ENCODE measurements around the gene SPARC.

Gene SPARC

DNA sequence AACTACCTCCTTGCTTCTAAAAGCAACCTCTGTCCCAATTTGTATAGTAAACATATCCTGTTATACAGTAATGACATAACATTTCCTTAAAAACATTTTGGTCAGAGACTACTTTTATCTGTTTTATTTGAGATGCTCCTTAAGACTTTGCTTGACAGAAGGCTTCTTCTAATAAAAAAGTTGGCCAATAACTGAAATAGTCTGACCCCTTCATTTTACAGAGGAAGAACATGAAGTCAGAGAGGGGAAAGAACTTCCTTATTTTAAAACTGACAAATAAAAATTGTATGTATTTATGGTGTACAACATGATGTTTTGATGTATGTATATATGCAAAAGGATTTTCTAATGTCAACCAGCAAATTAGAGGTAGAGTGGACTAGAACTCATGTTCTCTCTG lies 35.8 kb upstream of the SPARC start:
- no peak overlapping the region for H3K4me3 ChIP-seq (ENCODE audit: low read depth, low read length)
- in situ Hi-C loops (cut with HindIII; ENCODE audit: low sequenced_read_pairs), result no loop called here
- DNase-seq (ENCODE audit: low read depth, low spot score), result no peak
- TF ChIP-seq, protein P1, sequence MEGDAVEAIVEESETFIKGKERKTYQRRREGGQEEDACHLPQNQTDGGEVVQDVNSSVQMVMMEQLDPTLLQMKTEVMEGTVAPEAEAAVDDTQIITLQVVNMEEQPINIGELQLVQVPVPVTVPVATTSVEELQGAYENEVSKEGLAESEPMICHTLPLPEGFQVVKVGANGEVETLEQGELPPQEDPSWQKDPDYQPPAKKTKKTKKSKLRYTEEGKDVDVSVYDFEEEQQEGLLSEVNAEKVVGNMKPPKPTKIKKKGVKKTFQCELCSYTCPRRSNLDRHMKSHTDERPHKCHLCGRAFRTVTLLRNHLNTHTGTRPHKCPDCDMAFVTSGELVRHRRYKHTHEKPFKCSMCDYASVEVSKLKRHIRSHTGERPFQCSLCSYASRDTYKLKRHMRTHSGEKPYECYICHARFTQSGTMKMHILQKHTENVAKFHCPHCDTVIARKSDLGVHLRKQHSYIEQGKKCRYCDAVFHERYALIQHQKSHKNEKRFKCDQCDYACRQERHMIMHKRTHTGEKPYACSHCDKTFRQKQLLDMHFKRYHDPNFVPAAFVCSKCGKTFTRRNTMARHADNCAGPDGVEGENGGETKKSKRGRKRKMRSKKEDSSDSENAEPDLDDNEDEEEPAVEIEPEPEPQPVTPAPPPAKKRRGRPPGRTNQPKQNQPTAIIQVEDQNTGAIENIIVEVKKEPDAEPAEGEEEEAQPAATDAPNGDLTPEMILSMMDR (IDR thresholded peaks at IDR 0.05; ENCODE audit: low read depth, low read length), result no peak

DNA sequence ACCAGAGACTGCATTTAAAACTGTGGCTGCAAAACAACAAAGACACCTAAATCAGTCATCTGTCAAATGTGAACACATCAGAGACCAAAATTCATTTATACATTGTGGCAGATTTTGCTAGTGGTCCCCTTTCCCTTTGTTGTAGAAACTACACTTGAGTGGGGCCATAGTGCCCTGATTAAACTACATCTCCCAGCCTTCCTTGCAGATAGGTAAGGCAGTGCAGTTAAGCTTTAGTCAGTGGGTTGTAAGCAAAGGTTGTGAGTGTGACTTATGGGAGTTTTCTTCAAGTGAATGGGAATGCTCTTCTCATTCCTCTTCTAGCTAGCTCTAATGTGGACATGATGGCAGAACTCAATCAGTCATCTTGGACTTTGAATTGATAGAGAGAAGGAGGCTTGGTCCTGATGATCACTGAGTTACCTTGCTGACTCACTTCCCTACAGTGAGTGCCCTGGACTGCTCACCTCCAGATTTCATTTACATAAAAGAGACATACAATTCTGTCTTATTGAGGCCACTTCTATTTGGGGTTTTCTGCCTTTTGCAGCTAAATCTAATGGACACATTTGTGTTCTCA lies 35.2 kb upstream of the SPARC start:
- in situ Hi-C loops (cut with HindIII; ENCODE audit: low sequenced_read_pairs), result no loop called here
- DNase-seq (ENCODE audit: low read depth, low spot score), result no peak
- TF ChIP-seq, protein P1 (IDR thresholded peaks at IDR 0.05; ENCODE audit: low read depth, low read length), result no peak
- no peak overlapping the region for H3K4me3 ChIP-seq (ENCODE audit: low read depth, low read length)

DNA sequence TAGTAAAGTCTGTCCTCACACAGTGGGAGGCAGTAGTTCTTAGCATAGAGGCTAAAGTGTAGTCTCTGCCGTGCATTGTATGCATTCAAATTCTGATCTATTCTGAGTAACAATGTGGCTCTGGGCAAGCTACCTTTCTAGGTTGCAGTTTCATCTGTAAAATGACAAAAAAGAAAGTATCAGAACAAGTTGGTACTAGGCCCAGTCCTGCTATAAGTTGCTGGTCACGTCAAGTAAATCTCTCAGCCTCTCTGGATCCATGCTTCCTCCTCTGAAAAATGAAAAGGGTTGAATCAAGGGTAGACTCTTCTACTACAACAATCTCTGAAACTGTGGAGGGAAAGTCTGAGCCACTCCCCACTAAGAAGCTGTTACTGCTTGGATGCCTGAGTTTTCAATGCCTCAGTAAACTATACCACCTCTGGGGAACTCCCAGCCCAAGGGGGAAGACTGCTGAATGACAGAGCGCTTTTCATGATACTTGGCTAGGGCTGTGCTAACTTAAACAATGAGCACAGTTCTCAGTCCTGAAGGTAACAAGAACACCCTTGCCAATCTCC lies 34.5 kb upstream of the SPARC start:
- no peak for DNase-seq (ENCODE audit: low read depth, low spot score)

DNA sequence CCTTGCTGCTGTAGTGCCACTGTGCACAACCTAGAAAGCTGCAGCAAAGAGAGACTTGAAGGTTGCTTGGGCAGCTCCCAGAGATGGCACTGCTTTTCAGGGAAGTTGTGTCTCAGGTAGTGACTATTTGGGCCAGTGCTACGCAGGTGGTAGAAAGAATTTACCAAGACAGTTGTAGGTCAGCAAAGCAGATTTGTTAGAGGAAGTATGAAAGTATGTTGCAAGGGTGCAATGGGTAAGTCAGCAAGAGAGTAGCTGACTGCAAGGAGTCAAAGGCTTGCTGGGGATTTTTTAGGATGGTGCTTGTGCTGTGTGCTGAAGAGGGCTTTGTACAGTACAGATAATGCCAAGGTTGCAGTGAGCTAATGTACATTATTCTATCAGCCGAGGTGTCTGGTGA lies 33.5 kb upstream of the SPARC start:
- TF ChIP-seq, protein P1 (IDR thresholded peaks at IDR 0.05; ENCODE audit: low read depth, low read length), result no peak
- DNase-seq (ENCODE audit: low read depth, low spot score), result no peak
- in situ Hi-C loops (cut with HindIII; ENCODE audit: low sequenced_read_pairs), result no loop called here
- no peak overlapping the region for H3K4me3 ChIP-seq (ENCODE audit: low read depth, low read length)

More for the DNA sequence above, 34.5 kb upstream of the SPARC start:
- in situ Hi-C loops (cut with HindIII; ENCODE audit: low sequenced_read_pairs), result no loop called here
- H3K4me3 ChIP-seq (ENCODE audit: low read depth, low read length), result no peak overlapping the region
- TF ChIP-seq, protein P1 (IDR thresholded peaks at IDR 0.05; ENCODE audit: low read depth, low read length), result no peak

DNA sequence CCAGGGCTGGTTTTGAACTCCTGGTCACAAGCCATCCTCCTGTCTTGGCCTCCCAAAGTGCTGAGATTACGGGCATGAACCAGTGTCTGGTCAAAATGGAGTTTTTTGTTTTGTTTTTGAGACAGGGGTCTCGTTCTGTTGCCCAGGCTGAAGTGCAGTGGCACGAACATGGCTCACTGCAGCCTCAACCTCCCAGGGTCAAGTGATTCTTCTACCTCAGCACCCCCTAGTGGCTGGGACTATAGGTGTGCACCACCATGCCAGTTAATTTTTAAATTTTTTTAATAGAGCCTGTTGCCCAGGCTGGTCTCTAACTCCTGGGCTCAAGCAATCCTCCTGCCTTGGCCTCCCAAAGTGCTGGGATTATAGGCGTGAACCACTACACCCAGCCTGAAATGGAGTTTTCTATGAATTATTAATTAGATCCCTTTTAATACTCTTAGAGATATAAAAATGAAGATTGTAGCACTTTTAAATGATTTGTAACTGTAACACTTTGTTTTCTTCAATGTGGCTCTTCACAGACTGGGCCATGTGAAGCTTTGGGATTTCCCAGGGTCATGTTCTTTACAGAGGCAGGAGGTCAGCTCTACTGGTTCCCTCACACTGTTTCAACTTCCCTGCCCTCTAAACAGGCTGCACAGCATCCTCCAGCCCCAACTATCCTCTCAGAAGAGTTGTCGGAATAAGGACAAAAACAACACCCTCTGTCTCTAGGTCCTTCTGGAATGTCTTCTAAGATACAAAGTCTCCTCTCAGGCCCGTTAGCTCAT lies 32.7 kb upstream of the SPARC start:
- H3K4me3 ChIP-seq (ENCODE audit: low read depth, low read length), result no peak overlapping the region
- TF ChIP-seq, protein P1 (IDR thresholded peaks at IDR 0.05; ENCODE audit: low read depth, low read length), result peak; percentile 53
- in situ Hi-C loops (cut with HindIII; ENCODE audit: low sequenced_read_pairs), result no loop called here
- no peak for DNase-seq (ENCODE audit: low read depth, low spot score)

DNA sequence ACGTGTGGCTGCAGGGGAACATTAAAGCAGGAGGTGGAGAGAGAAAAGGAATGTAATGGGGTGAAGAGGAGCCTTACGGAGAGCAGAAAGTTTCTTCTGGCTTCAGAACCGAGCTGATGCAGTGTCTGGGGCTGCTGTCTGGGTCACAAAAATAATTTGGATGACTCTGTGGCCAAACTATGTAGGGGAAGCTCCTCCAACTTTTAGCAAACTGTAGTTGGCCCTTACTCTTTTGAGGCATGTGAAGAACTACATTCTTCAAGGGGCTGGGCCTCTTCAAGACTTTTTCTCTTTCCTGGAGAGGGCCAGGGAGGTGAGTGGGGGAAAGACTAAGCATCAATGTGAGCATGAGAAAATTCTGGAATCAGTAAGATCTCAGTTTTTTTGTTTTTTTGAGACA lies 31.9 kb upstream of the SPARC start:
- TF ChIP-seq, protein P1 (IDR thresholded peaks at IDR 0.05; ENCODE audit: low read depth, low read length), result no peak
- DNase-seq (ENCODE audit: low read depth, low spot score), result peak; percentile 68
- in situ Hi-C loops (cut with HindIII; ENCODE audit: low sequenced_read_pairs), result no loop called here
- no peak overlapping the region for H3K4me3 ChIP-seq (ENCODE audit: low read depth, low read length)

Data from astrocyte of the spinal cord (primary cell).